SK-N-SH (cell line): Measurements from ENCODE around the gene SPOCK1.

Source experiments
- EZH2phosphoT487 ChIP-seq: fragments of 200-600 bp; sonication (generic); IDR thresholded peaks from 2 replicates; pipeline ENCODE4 v1.6.1; 2017; ENCODE audit warnings: low read depth, mixed run types, mild to moderate bottlenecking, antibody characterized with exemption, moderate library complexity, borderline replicate concordance
- FOXM1 ChIP-seq: IDR thresholded peaks from 2 replicates; pipeline ENCODE4 v1.4.0; 2012; ENCODE audit warnings: low read depth, mild to moderate bottlenecking
- JUND ChIP-seq: IDR thresholded peaks from 2 replicates; pipeline ENCODE4 v1.4.0; 2012
- POLR2AphosphoS5 ChIP-seq: IDR thresholded peaks from 2 replicates; pipeline ENCODE4 v1.6.1; 2012; ENCODE audit warnings: low read depth, low read length
- SIN3A ChIP-seq: IDR thresholded peaks from 2 replicates; pipeline ENCODE4 v1.6.1; 2012; ENCODE audit warnings: low read depth, mild to moderate bottlenecking, low read length, moderate library complexity, borderline replicate concordance
- YY1 ChIP-seq: IDR thresholded peaks from 2 replicates; pipeline ENCODE4 v1.4.0; 2012; ENCODE audit warnings: low read depth, mild to moderate bottlenecking
- TF ChIP-seq, protein P1 (sequence below): fragments of 200-600 bp; sonication (generic); IDR thresholded peaks from 2 replicates; pipeline ENCODE4 v1.6.1; 2017; ENCODE audit warnings: antibody characterized with exemption, mild to moderate bottlenecking, moderate library complexity
- TF ChIP-seq, protein P2 (sequence below): IDR thresholded peaks from 2 replicates; pipeline ENCODE4 v1.6.1; 2012; ENCODE audit warnings: mild to moderate bottlenecking, low read depth, low read length, moderate library complexity

DNA sequence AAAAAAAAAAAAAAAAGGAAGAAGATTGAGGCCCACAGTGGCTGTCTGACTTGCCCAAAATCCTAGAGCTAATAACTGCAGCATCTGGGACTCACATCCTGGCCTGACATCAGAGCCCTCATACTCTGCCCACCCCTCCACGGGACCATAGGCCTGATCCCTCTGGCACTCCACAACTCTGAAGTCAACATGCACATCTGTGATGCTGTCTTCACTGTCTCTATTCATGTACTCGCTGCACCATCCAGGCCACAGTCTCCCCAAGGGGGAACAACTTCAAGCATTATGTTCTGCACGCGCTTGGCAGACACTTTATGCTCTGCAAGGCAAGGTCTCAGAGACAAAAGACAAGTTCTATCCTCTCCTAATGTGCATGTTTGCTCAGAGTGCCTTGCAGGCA is 158.2 kb downstream of the SPOCK1 start:
- TF ChIP-seq, protein P1, sequence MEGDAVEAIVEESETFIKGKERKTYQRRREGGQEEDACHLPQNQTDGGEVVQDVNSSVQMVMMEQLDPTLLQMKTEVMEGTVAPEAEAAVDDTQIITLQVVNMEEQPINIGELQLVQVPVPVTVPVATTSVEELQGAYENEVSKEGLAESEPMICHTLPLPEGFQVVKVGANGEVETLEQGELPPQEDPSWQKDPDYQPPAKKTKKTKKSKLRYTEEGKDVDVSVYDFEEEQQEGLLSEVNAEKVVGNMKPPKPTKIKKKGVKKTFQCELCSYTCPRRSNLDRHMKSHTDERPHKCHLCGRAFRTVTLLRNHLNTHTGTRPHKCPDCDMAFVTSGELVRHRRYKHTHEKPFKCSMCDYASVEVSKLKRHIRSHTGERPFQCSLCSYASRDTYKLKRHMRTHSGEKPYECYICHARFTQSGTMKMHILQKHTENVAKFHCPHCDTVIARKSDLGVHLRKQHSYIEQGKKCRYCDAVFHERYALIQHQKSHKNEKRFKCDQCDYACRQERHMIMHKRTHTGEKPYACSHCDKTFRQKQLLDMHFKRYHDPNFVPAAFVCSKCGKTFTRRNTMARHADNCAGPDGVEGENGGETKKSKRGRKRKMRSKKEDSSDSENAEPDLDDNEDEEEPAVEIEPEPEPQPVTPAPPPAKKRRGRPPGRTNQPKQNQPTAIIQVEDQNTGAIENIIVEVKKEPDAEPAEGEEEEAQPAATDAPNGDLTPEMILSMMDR, result no peak
- TF ChIP-seq YY1, result no peak
- TF ChIP-seq, protein P2, sequence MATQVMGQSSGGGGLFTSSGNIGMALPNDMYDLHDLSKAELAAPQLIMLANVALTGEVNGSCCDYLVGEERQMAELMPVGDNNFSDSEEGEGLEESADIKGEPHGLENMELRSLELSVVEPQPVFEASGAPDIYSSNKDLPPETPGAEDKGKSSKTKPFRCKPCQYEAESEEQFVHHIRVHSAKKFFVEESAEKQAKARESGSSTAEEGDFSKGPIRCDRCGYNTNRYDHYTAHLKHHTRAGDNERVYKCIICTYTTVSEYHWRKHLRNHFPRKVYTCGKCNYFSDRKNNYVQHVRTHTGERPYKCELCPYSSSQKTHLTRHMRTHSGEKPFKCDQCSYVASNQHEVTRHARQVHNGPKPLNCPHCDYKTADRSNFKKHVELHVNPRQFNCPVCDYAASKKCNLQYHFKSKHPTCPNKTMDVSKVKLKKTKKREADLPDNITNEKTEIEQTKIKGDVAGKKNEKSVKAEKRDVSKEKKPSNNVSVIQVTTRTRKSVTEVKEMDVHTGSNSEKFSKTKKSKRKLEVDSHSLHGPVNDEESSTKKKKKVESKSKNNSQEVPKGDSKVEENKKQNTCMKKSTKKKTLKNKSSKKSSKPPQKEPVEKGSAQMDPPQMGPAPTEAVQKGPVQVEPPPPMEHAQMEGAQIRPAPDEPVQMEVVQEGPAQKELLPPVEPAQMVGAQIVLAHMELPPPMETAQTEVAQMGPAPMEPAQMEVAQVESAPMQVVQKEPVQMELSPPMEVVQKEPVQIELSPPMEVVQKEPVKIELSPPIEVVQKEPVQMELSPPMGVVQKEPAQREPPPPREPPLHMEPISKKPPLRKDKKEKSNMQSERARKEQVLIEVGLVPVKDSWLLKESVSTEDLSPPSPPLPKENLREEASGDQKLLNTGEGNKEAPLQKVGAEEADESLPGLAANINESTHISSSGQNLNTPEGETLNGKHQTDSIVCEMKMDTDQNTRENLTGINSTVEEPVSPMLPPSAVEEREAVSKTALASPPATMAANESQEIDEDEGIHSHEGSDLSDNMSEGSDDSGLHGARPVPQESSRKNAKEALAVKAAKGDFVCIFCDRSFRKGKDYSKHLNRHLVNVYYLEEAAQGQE, result no peak
- no peak for TF ChIP-seq SIN3A
- no peak for TF ChIP-seq POLR2AphosphoS5
- no peak for TF ChIP-seq EZH2phosphoT487
- no peak for TF ChIP-seq FOXM1
- no peak for TF ChIP-seq JUND
